Stimulated activated CD4-positive, alpha-beta T cell treated with anti-CD3 and anti-CD28 coated beads, TNF-alpha, amount 100 ng/mL, for 24 hours (primary cell): ENCODE data around the gene CYREN.

ENCODE experiments used
- DNase-seq, 3 experiments: peaks; one replicate each; pipeline ENCODE4 v3.0.0-alpha.2; 2020; ENCODE audit warnings: low read depth in 3 of 3

Gene CYREN

GRCh38 chr7:135197906-135198655 lies 27.6 kb upstream of the CYREN start:
- no peak for DNase-seq

DNA sequence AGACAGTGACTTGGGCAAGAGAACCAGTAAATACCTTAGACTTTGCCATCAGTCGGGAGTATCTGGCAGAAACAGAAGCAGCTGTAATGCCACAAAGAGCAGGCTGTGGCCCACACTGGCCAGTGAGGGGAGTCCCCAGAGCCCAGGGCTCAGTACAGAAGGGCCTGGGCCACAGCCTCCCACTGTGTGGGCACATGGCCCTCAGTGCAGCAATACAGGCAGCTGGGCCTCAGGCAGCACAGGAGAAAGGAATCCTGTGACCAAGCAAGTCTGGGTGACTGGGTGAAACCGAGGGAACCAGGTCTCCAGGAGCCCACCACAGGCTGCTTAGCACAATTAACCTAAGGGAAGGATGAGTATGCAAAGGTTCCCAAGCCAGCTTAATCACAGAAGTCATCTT lies 26.8 kb upstream of the CYREN start:
- DNase-seq = no peak

GRCh38 chr7:135195968-135196629 lies 25.6 kb upstream of the CYREN start:
- no peak for DNase-seq

DNA sequence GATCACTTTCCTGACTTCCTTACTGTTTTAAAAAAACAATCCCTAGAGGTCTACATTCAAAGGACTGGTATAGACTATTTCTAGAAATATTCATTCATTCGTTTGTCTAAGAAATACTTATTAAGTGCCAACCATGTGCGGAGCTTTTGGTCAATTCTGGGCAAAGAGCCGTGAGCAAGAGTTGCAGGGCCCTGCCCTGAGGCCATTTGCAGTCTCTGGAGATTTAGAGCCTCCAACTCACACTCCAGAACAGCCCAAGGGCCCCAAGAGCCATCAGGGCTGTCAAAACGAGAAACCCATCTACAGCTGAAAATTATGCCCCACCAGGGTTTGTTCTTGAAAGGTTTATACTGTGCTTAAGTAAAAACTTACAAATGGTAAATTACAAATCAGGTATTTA lies 24.6 kb upstream of the CYREN start:
- no peak for DNase-seq

- no peak for DNase-seq
Observed at GRCh38 chr7:135194494-135195095, 24.1 kb upstream of the CYREN start.

DNA sequence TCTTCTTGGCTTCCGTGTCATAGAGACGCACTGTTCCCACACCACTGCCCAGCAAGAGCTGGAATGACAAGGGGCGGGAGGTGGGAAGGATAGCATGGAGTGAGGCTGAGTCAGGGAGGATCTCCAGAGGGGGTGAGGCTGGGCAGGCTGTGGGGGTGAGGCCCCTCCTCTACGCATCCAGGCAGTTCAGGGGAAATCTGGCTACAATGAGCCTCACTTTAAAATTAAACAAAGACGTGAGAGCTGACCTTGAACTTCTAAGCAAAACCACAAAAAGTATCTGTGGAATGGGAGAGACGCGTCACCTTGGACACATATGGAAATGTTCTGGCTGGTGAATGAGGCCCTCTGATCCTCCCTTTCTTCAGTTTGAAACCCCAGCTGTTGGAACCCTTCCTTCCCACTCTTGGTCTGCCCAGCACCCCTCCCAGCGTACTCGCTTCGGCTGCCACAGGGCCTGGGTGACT lies 23.1 kb upstream of the CYREN start:
- DNase-seq = no peak

GRCh38 chr7:135192914-135193536 lies 22.5 kb upstream of the CYREN start:
- DNase-seq = no peak

- DNase-seq = no peak
Observed at GRCh38 chr7:135190703-135191102, 20.2 kb upstream of the CYREN start.

DNA sequence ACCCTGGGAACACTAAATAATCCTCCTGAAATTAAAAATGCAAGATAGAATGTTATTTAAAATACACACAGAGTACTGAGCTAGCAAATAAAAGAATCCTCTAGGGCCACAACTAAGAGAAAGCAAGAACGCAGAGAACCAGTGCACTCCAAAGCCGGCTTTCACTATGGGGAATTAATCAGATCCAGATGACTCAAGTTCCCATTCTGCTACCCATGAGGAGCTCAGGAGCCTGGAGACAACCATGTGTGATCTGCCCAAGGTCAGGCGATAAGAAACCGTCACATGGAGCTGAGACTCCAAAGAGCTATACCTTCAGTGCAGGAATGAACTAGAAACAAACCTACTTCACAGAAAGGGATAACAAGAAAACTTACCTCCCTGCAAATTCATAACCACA lies 19.5 kb upstream of the CYREN start:
- DNase-seq = no peak

DNA sequence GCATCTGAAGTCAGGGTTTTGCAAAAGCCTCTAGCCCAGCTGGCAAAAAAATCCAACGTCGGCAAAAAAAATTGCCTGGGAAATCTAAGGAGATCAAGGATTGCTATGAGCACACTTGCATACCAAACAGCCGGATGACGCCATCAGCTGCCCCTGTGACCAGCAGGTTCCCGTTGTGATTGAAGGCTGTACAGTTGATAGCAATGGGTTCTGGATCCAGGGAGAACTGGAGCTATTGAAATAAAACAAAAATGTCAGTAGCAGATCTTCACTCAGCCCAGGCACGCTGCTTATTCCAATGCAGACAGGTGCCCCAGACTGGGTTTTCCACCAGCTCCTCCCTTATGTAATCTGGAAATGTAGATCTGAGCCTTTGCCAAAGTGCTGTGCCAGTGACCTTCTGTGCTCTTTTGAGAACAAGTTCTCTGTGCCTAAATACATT lies 18.7 kb upstream of the CYREN start:
- DNase-seq = no peak

DNA sequence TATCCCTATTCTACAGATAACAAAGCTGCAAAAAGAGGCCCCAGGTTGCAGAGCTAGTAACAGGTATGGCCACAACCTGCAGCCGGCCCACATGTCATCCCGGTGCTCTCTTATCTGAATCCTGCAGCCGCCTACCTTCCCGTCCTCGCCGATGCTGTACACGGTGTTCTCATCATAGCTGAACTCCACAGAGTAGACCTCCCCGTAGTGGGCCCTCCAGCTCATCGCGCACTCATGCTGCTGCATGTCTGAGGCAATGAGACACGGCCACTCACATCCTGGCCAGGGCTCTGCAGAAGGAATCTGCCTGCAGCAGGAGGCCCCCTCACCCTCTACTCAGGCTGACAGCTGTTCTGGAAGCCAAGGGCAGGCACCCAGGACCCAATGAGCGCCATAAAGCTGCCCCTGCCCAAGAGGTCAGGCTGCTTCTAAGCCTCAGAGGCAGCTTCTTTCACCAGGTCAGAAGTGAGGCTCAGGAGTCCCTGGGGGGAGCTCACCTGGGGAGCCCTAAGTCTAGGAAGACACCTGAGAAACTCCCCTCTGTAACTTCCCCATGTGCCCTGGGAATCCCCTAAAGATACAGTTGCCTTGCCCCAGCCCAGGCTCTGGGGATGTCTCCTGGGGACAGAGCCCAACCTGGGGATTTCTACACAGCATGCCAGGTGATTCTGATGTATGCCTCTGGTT lies 17.9 kb upstream of the CYREN start:
- DNase-seq = no peak

GRCh38 chr7:135186841-135187253 lies 16.3 kb upstream of the CYREN start:
- DNase-seq = no peak

GRCh38 chr7:135186261-135186540 lies 15.7 kb upstream of the CYREN start:
- DNase-seq = no peak

DNA sequence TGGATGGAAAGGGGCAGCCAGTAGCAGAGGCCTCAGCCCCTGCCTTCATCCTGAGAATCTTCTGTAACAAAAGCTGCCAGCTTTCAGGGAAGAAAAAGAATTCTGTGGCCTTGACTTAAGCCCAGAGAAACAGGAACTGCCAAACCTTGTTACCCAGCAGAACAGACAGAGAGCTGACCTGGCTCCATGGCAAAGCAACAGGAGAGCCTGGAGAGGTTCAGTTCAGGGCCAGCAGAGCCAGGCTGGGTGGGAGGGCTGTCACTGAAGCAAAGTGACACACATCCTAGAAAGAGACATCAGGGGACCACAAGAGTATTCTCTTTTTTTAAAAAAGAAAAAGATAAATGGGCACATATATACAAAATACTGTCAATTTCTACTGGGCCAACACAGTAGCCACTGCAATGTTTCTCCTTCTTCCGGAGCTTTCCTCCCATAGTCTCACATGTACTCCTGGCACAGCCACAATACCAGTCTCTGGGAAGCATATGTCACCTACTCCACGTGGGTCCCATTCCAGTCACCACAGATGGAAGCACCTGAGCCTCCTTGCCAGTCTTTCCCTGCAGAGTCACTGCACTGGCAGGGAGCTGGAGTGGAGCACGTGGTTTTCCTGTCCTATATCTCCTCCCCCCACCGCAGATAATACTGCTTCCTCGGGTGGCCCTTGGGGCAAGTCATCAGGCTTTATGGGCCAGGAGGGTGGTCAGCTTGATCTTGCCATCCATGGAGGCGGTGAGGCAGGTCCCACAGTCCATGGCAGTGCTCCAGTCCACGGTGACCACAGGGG lies 15.2 kb upstream of the CYREN start:
- no peak for DNase-seq

DNA sequence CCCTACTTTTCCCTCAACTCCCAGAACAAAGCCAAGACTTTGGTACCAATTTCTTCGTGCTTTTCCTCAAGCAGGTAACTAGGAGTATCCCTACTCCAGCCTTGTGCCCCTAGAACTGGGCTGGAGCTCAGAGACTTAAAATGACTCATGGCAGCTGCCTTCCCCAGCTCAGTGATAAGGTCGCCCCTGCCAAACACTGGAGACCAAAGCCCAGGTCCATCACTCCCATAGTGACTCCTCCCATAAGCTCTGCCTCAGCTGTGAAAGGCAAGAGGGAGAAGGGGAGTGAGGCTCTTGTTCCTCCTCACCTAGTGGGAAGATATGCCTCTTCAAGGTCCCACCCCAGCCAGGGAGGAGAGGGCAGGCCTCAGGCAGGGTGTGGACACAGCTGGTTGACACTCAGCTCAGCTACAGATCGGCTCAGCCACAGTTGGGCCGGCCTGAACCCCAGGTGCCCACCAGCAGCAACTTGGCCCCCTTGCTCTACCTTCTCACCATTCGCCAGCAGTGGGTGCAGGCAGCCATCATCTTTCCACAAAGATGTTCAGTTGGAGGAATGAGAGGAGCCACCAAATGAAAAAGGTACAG lies 13.8 kb upstream of the CYREN start:
- no peak for DNase-seq

DNA sequence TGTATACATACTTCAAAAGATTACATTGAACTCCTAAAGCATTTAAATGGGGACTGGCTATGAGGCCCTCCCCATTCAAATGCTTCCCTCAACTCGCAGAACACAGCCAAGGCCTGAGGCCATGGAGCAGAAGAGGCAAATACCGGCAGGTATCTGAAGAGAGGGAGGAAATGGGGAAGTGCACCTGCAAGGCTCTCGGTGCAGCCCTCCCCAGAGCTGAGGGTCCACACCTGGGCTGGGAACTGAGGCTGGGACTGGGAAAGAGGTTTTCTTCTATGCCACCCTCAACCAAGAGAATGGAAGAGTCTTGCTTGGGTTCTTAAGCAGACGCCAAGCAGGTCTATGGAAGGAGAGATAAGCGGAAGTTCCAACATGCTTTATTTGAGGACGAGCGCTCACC lies 13.0 kb upstream of the CYREN start:
- DNase-seq = no peak

DNA sequence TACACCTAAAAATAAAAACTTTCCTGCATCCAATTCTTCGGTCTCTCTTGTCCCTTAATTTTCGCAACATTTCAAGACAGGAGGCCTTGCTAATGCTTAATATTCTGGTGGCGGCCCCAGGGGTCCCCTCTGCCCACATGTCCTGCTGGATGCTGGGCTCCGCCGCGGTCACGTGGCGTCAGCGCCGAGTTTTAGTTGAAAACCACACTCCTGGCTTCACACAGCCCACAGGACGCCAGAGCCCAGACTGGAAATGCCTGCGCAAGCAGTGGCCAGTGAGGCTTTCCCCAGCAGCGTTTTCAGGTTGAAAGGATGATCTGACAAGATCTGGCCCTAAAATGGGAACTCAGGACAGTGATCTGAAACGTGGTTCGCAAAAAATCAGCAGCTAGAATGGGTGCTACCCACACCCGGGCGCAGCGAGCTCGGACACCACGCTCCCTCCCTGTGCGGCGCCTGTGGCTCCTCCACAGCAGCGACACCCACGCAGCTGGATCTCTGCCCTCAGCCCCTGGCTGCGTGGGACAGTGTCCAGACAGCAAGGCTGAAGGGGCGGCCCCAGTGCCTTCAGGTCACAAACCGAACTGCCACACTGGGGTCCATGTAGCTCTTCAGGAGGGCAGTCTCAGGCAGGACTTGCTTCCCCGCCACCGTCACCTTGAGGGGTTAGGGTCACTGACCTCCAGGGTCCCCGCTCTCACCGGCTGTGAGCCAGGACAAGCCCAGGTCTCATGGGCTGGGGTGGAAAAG lies 11.6 kb upstream of the CYREN start:
- no peak for DNase-seq

DNA sequence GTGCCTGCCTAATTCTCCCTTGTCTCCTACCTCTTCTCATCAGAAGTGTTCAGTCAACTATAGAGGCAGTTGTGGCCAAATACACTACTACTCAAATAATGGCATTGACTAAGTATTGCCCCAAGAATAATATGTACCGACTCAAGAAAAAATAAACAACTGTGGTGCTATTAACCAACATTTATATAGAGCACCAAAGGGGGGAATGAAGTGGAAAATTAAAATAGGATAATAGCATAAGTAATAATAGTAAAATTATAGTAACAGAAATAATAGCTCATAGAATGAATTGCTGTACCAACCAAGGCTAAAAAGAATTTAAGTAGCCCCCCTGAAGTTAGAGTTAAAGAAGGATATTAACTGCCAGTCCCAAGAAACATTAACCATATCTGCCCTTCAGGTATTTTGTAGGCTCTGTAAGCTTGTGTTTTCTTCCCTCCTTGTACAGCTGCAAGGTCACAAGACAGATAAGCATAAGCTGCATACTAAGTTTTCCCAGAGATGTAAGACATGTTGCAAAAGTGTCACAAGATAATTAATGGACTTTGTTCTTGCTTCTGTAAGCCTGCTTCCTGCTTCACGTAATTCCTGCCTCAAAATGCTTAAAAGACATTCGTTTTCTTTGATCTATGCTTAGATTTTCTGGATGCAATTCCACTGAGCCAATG lies 10.9 kb upstream of the CYREN start:
- no peak for DNase-seq

DNA sequence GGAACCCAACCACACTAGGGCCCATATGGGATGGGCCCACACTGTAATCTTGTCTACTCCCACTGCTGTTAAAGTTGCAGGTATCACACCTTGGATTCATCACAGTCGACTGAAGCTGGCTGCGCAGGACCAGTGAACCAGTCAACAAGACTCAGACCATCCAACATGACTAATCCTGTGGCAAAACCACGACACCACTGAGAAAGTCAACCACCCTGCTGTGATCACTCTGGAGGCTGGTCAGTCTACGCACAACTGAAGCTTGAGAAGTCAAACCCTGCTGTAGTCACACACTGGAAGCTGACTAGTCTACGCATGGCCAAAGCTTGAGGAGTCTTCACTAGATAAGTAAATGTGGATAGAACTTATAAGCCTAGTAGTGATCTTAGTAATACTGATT lies 9.6 kb upstream of the CYREN start:
- no peak for DNase-seq
